Naive B cell (primary cell): ENCODE results near the gene SLIT1. TPM values are rescaled to one million over a fixed set of nuclear protein-coding genes. Genes with fewer than 3 reads are reported as not detected.

ENCODE experiments used
- ATAC-seq, 2 donors: fragments of 150-1000 bp; cut with Tn5 transposase; 2 replicates each; pipeline ENCODE4 v1.10.0; 2021; ENCODE audit warnings: low read depth in 2 of 2, mild to moderate bottlenecking in 2 of 2, moderate library complexity in 2 of 2
- DNase-seq: peaks from one replicate; pipeline ENCODE4 v3.0.0; 2022
- H3K27ac Mint-ChIP-seq, 6 donors: one replicate each; pipeline ENCODE4 v1.8.0; 2020 to 2022; ENCODE audit warnings: mild to moderate bottlenecking in 6 of 6, mixed read lengths in 6 of 6, moderate library complexity in 5 of 6, inconsistent platforms in 2 of 6
- H3K27me3 Mint-ChIP-seq, 3 donors: one replicate each; pipeline ENCODE4 v1.8.0; 2021 to 2022; ENCODE audit warnings: mixed read lengths in 3 of 3, mild to moderate bottlenecking in 1 of 3
- H3K36me3 Mint-ChIP-seq, 2 donors: one replicate each; pipeline ENCODE4 v1.8.0; 2020 to 2022; ENCODE audit warnings: mixed read lengths in 2 of 2, inconsistent platforms in 1 of 2, mild to moderate bottlenecking in 1 of 2
- H3K4me1 Mint-ChIP-seq, 3 donors: one replicate each; pipeline ENCODE4 v1.8.0; 2020 to 2022; ENCODE audit warnings: mixed read lengths in 3 of 3, inconsistent platforms in 1 of 3, mild to moderate bottlenecking in 1 of 3, moderate library complexity in 1 of 3
- H3K4me3 Mint-ChIP-seq, 8 donors: one replicate each; pipeline ENCODE4 v1.8.0; 2020 to 2022; ENCODE audit warnings: mild to moderate bottlenecking in 8 of 8, mixed read lengths in 8 of 8, moderate library complexity in 8 of 8, inconsistent platforms in 2 of 8
- H3K9me3 Mint-ChIP-seq, 7 donors: one replicate each; pipeline ENCODE4 v1.8.0; 2020 to 2022; ENCODE audit warnings: mixed read lengths in 7 of 7, mild to moderate bottlenecking in 5 of 7, inconsistent platforms in 2 of 7, moderate library complexity in 1 of 7
- polyA plus RNA-seq, 6 donors: library from polyadenylated mRNA; unstranded; fragments of 300-500 nt; fragmentation: Illumina TruSeq; gene quantifications; one replicate each; pipeline ENCODE4 v1.2.3, GENCODE V29; 2021; ENCODE audit warnings: low read depth in 6 of 6

SLIT1 gene
- polyA plus RNA-seq, 6 donors from 2014 or later, result 0.07 to 0.08 TPM; not detected in 4

DNA sequence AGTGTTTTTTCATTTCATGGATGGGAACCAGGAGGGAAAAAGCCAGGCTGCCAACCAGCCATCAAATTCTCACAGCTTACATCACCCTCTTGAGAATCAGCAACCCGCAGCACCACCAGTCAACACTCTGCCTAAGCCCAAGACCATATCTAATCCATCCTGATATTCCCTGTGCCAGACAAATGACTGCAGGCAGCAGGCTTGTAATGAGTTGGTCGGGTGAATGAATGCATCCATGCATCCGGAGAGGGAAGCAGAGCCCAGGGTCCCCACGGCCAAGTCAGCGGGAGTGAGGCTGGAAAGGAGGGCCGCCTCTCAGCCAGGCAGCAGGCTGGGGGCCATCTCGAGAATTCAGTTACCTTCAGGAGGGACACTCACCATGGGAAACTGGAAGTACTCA, 46.9 kb downstream of the SLIT1 start:
- Mint-ChIP-seq H3K4me1 (no peaks in the 10 kb centered on the region), H3K36me3 (no peaks in the 10 kb centered on the region), H3K27ac (no peak overlapping the region), H3K9me3 (no peaks in the 10 kb centered on the region), H3K4me3 (no peak overlapping the region), H3K27me3 (peaks cover 31 to 54% (median 42%) of the 10 kb centered on the region in 3 donors)
- DNase-seq (no peak), ATAC-seq (no peak)

DNA sequence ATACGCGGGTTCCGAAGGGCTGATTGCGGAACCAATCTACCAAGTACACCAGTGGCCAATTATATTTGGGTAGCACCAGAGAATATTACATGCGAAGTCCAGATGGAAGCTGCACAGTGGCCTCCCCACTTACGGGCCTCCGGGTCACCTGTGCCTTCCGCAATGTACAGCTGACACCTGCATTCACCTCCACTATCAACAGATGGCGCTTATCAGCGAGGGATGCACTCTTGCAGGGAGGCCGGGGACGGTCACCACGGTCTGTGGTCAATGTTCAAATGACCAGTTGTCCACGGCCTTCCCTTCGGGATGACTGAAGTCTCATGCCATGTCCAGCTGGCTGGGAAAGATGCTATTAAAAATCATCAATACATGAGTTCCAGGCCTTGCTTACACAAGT, 47.6 kb downstream of the SLIT1 start:
- ATAC-seq (no peak), DNase-seq (no peak)
- peaks cover 31 to 48% (median 37%) of the 10 kb centered on the region in 3 donors for H3K27me3 Mint-ChIP-seq
- H3K9me3 Mint-ChIP-seq, result no peaks in the 10 kb centered on the region
- no peaks in the 10 kb centered on the region for H3K36me3 Mint-ChIP-seq
- peak overlapping the region in 1 of 8 donors; percentile 11 for H3K4me3 Mint-ChIP-seq
- H3K4me1 Mint-ChIP-seq, result no peaks in the 10 kb centered on the region
- H3K27ac Mint-ChIP-seq, result no peak overlapping the region

DNA sequence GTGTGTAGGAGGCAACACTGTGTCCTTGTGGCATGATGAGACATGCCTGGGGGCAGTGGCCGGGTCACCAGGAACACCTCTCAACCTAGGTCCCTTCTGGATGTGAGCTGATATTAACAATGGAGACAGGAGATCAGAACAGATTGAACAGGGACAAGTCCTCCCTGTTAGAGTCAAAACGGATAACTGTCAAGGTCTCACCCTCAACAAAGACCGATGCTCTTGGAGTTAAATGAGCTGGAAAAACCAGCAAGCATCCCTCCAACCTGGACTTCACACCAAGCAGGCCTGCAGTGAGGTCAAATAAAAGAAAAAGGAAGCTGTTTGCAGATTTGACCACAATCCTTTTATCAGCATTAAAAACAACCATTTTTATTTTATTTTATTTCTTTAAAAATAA, 49.0 kb downstream of the SLIT1 start:
- H3K4me1 Mint-ChIP-seq, result no peaks in the 10 kb centered on the region
- ATAC-seq (no peak), DNase-seq (no peak)
- no peaks in the 10 kb centered on the region for H3K9me3 Mint-ChIP-seq
- no peak overlapping the region for H3K4me3 Mint-ChIP-seq
- peaks cover 25 to 46% (median 33%) of the 10 kb centered on the region in 3 donors for H3K27me3 Mint-ChIP-seq
- H3K27ac Mint-ChIP-seq, result no peak overlapping the region
- no peaks in the 10 kb centered on the region for H3K36me3 Mint-ChIP-seq

DNA sequence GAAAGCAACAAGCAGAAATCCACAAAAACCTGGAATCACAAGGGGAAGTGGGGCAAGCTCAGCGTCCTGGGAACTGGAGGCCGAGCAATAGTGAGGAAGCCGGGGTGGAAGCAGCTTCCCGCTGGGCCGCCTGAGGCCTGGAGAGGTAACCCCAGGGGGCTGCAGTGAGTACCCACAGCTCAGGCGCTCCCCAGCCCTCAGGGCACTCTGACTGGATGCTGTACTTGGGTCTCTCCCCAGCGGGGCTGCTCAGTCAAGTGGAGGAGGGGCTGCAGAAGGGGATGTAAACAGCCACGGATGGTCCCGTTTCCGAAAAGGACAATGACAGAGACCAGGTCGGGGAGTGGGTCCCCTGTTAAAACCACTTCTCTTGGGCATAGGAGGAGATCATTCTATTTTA, 50.3 kb downstream of the SLIT1 start:
- no peaks in the 10 kb centered on the region for H3K4me1 Mint-ChIP-seq
- peaks cover 18 to 35% (median 34%) of the 10 kb centered on the region in 3 donors for H3K27me3 Mint-ChIP-seq
- no peaks in the 10 kb centered on the region for H3K36me3 Mint-ChIP-seq
- ATAC-seq (no peak), DNase-seq (no peak)
- no peaks in the 10 kb centered on the region for H3K9me3 Mint-ChIP-seq
- H3K27ac Mint-ChIP-seq, result no peak overlapping the region
- H3K4me3 Mint-ChIP-seq, result no peak overlapping the region

DNA sequence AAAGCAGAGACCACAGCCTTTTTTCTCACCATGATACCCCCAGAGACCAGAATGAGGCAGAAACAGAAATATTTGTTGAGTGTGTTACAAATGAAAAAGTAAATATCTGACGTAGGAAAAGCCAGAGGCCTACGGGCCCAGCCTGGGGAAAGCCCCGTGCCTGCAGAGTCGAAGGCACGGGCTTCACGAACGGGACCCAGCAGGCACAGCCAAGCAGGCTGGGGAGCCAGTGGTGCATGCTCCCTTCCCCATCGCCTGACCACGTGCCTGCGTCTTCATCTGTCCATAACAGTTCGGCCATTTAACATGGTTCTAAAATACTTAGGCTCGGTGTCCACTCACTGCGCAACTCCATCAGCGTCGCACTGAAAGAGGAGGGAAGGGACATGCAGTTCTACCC, 50.8 kb downstream of the SLIT1 start:
- no peaks in the 10 kb centered on the region for H3K36me3 Mint-ChIP-seq

DNA sequence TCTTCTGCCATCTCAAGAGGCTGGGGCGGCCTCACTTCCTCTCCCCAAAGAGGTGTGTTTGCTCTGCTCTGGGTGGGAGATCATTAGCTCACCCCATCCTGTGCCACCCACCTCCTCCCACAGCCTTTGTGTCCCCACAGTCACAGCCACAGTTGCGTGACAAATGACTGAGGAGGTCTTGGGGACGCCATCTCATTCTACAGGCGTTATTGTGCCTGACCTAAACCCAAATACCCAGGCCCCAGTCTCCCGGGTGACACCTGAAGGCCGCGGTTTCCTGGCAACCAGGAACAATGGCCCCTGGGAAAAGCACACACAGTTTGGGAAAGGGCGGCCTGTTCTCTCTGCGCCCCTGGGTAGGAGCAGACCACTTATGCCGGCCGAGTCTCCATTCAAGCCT, 51.6 kb downstream of the SLIT1 start:
- no peaks in the 10 kb centered on the region for H3K4me1 Mint-ChIP-seq
- peaks cover 22 to 37% (median 36%) of the 10 kb centered on the region in 3 donors for H3K27me3 Mint-ChIP-seq
- ATAC-seq (no peak), DNase-seq (no peak)
- no peak overlapping the region for H3K4me3 Mint-ChIP-seq
- no peaks in the 10 kb centered on the region for H3K36me3 Mint-ChIP-seq
- H3K27ac Mint-ChIP-seq, result no peak overlapping the region
- no peaks in the 10 kb centered on the region for H3K9me3 Mint-ChIP-seq

More for the DNA sequence above, 50.8 kb downstream of the SLIT1 start:
- Mint-ChIP-seq H3K27me3 (peaks cover 22 to 34% (median 33%) of the 10 kb centered on the region in 3 donors), H3K4me3 (no peak overlapping the region), H3K4me1 (no peaks in the 10 kb centered on the region), H3K9me3 (no peaks in the 10 kb centered on the region), H3K27ac (no peak overlapping the region)
- ATAC-seq (no peak), DNase-seq (no peak)

DNA sequence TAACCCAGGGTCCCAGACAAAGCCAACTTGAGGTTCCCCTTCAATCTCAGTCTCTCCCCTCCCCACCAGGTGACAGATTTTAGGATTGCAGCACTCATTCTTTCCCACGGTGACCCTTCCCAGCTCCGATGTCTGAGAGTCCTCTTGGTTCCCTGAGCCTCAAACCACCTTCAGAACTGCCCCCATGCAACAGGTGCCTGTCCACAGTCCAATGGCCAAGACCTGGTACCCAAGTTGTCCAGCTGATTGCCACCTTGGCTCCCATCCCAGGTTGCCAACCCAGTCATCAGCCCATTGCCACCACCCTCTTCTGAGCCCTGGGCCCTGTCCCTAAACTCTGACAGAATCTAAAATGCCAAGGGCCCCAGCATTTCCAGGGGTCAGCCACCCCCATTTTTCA, 53.5 kb downstream of the SLIT1 start:
- no peaks in the 10 kb centered on the region for H3K36me3 Mint-ChIP-seq
- H3K4me3 Mint-ChIP-seq, result no peak overlapping the region
- no peaks in the 10 kb centered on the region for H3K9me3 Mint-ChIP-seq

DNA sequence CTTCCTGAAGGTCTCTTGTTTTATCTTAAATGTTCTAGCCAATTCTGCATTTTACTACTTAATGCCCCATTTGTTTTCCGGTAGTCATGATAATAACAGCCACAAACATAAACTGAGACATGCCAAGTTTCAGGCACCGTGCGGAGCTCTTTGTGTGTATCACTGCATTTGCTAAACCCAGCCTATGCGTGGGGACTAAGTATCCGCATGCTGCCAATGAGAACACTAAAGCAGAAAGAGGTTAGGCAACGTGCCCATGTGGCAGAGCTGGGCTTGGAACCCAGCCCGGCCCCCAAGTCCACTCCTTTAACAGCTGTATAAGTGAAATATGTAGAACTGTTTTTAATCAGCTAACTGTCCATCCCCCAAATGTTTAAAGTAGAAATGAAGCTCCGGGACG, 54.1 kb downstream of the SLIT1 start:
- Mint-ChIP-seq H3K27ac (no peak overlapping the region), H3K27me3 (peaks cover 15 to 39% (median 36%) of the 10 kb centered on the region in 3 donors), H3K4me3 (no peak overlapping the region), H3K36me3 (no peaks in the 10 kb centered on the region), H3K4me1 (no peaks in the 10 kb centered on the region), H3K9me3 (no peaks in the 10 kb centered on the region)
- no peak for ATAC-seq
- no peak for DNase-seq

More for the DNA sequence above, 53.5 kb downstream of the SLIT1 start:
- Mint-ChIP-seq H3K4me1 (no peaks in the 10 kb centered on the region), H3K27me3 (peaks cover 15 to 39% (median 36%) of the 10 kb centered on the region in 3 donors), H3K27ac (no peak overlapping the region)
- ATAC-seq (no peak), DNase-seq (no peak)

DNA sequence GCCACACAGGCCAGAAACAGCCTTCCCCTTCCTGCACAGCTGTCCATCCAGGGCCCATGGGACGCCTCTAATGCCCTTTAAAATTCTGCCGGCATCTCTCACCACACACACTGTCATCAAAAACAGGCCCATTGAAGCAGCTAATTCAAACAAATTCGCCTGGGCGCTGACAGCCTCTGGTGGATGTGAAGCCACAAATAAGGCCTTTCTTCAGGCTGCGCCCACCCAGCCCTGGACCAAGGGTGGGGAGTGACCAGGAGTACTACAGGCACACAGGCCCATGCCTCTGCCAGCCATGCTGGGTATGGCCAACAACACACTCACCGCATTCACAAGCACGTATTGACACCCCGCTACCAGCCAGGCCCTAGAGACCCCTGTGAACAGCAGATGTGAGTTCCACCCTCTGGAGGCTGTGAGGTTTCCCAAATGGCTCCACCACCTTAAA, 54.6 kb downstream of the SLIT1 start:
- Mint-ChIP-seq H3K9me3 (no peaks in the 10 kb centered on the region), H3K36me3 (no peaks in the 10 kb centered on the region), H3K27ac (no peak overlapping the region), H3K4me3 (no peak overlapping the region), H3K4me1 (no peaks in the 10 kb centered on the region), H3K27me3 (peaks cover 13 to 39% (median 36%) of the 10 kb centered on the region in 3 donors)
- ATAC-seq (no peak), DNase-seq (no peak)

DNA sequence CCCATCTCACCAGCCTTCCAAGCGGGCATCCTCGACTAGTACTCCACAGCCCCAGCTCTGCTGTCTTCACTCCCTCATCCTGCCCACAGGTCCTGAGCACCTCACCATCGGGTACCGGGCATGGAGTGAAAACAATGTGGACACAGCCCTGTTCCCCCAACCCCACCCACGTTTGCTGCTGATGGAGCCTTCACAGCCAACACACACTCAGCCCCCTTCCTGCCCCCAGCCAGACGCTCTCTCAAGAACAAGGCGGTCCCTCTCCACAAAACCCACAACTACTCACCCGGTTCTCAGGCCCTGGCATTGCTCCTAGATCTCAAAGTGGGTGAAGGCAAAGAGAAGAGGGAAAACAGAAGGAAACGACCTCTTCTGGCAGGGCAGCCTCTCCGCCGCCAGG, 56.1 kb downstream of the SLIT1 start:
- Mint-ChIP-seq H3K27ac (peak overlapping the region in 1 of 6 donors; percentile 79), H3K36me3 (no peaks in the 10 kb centered on the region), H3K27me3 (peaks cover 12 to 40% (median 30%) of the 10 kb centered on the region in 3 donors), H3K4me3 (no peak overlapping the region), H3K4me1 (no peaks in the 10 kb centered on the region), H3K9me3 (no peaks in the 10 kb centered on the region)
- ATAC-seq, result no peak
- DNase-seq, result no peak

DNA sequence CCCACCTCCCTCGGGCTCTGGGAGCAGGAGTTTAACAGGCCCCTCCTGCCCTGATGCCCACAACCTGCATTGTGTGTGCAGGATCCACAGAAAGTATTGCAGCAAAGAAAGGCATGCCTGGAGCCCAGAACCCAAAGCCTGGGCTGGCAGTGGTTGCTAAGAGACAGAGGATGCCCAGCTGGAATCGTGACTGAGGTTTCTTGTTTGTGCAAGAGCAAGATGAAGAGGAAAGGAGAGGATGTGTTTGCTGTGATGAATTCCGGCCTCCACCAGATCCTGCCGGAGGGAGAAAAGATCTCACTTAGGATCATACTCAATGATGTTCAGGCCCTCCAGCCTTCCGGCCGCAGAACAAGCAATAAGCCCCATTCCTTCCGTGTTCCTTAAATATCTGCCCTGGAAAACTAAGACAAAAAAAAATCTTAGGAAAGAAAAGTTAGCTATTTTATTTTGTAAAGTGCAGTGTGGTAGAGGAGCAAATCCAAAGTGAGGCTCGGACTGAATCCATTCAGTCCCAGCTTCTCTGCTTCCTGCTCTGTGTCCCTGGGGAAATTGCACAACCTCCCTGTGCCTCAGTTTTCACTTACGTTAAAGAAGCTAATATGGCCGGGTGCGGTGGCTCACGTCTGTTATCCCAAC, 57.1 kb downstream of the SLIT1 start:
- Mint-ChIP-seq H3K4me3 (no peak overlapping the region), H3K27ac (no peak overlapping the region), H3K4me1 (no peaks in the 10 kb centered on the region), H3K9me3 (no peaks in the 10 kb centered on the region), H3K27me3 (peaks cover 14 to 45% (median 32%) of the 10 kb centered on the region in 3 donors), H3K36me3 (no peaks in the 10 kb centered on the region)
- ATAC-seq (no peak), DNase-seq (no peak)

DNA sequence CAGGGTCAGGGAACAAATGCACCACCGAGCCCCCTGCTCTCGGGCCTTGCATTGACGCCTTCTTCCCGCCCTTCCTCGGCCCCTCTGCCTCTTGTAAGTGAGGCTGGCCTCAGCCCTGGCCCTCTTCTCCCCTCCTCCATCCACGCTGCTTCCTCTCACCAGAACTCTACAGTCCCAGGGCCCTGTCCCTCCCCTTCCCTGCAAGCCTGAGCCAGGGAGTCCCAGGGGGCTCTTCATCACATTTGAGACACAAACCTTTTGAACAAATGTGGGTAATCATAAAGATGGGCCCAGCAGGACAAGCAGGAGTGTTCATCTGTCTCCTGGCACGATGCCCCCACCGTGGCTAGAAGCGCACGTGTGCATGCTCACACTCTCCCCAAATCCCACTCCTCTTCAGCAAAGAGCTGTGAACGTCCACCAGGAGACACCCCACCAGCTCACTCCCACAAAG, 57.7 kb downstream of the SLIT1 start:
- DNase-seq (no peak), ATAC-seq (no peak)
- H3K27me3 Mint-ChIP-seq, result peaks cover 14 to 47% (median 34%) of the 10 kb centered on the region in 3 donors
- no peak overlapping the region for H3K4me3 Mint-ChIP-seq
- no peaks in the 10 kb centered on the region for H3K4me1 Mint-ChIP-seq
- no peaks in the 10 kb centered on the region for H3K9me3 Mint-ChIP-seq
- H3K36me3 Mint-ChIP-seq, result no peaks in the 10 kb centered on the region
- H3K27ac Mint-ChIP-seq, result no peak overlapping the region

DNA sequence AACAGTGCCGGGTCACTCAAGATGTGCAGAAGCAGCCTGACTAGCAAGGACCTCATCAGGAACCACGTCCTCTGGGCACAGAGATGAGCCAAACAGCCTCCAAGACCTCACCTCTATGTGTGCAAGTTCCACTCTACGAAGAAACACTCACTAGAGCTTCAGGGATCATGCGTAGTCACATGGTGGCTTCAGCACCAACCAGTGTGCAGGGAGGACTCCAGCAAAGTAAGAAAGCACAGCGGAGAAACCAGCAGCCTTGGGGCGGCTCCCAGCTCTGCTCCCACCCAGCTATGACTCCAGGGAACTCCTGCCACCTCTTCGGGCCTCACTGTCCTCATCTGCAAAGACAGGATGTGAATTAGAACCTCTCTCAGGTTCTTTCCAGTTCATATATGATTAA, 58.2 kb downstream of the SLIT1 start:
- peaks cover 14 to 50% (median 35%) of the 10 kb centered on the region in 3 donors for H3K27me3 Mint-ChIP-seq
- no peak overlapping the region for H3K4me3 Mint-ChIP-seq
- no peaks in the 10 kb centered on the region for H3K36me3 Mint-ChIP-seq
- no peaks in the 10 kb centered on the region for H3K4me1 Mint-ChIP-seq
- no peaks in the 10 kb centered on the region for H3K9me3 Mint-ChIP-seq
- ATAC-seq, result no peak
- DNase-seq, result no peak
- peak overlapping the region in 2 of 6 donors; percentile 32 to 49 for H3K27ac Mint-ChIP-seq

DNA sequence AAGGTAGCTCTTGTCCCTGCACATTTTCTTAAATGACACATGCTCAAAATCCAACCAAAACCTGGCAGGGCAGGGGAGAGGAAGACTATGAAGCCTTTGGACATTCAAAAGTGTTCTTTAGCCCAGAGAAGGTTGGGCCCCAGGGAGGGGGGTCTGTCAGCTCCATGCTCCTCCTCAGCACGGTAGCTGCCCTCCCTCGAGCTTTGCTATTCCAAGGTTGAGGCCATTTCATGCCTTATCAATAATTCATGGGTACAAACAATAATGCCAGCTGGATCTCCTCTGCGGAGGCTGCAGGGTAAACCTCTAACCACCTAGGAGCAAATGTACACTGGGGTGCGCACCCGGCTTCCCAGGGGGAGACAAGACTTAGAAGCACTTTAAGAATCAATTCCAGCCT, 61.5 kb downstream of the SLIT1 start:
- no peak overlapping the region for H3K27ac Mint-ChIP-seq
- no peaks in the 10 kb centered on the region for H3K4me1 Mint-ChIP-seq
- no peaks in the 10 kb centered on the region for H3K9me3 Mint-ChIP-seq
- H3K27me3 Mint-ChIP-seq, result peaks cover 15 to 36% (median 31%) of the 10 kb centered on the region in 3 donors
- ATAC-seq (no peak), DNase-seq (no peak)
- H3K36me3 Mint-ChIP-seq, result no peaks in the 10 kb centered on the region
- H3K4me3 Mint-ChIP-seq, result no peak overlapping the region
